HG03060 (cell line): Measurements from ENCODE around the gene ONECUT1.

Source experiments
- ATAC-seq: cut with Tn5 transposase; IDR thresholded peaks from one replicate; pipeline ENCODE4 v1.9.1; 2021; ENCODE audit warnings: low read depth, moderate number of reproducible peaks; ENCODE audit not compliant: unreplicated experiment

ONECUT1 gene

DNA sequence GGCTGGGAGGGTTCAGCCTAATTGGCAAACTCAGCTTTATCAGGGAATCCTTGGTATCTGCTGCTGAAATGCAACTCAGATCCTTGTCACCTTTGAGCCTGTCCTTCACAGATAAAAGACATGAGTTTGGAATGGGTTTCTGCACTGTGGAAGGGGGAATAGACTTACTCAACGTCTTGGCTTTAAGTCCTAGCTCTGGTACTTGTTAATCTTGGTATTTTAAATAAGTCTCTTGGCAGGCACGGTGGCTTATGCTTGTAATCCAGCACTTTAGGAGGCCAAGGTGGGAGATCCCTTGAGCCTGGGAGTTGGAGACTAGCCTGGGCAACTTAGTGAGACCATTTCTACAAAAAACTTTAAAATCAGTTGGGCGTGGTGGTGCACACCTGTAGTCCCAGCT lies 55.8 kb downstream of the ONECUT1 start:
- ATAC-seq: no peak

DNA sequence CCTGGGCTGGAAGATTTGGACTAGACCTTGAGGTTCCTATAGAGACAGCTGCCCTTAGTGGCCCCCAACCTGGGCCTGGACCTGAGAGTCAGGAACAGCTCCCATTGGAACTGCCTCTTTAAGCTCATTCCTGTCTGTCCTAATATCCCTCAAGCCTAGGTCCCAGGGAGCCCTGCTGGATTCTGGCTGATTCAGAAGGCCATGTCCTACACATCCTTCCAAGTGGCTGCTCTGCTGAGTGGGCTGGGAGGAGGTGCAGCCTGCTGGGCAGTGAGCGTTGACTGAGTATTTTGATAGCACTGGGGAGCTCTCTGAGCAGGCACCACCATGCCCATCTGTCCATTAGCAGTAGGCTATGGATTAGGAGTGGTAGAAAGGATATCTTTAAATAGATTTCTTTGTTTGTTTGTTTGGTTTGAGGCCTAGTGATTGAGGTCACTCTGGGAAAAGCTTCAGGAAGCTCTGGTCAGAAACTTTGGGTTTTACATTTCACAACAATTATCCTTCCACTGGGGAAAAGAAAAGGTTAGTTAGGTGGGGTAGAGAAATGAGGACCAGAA lies 56.4 kb downstream of the ONECUT1 start:
- no peak for ATAC-seq

GRCh38 chr15:52733088-52733487 lies 57.0 kb downstream of the ONECUT1 start:
- ATAC-seq: no peak

- ATAC-seq: no peak
Measured at GRCh38 chr15:52732551-52732950, 57.6 kb downstream of the ONECUT1 start.

GRCh38 chr15:52731732-52732470 lies 58.2 kb downstream of the ONECUT1 start:
- no peak for ATAC-seq

DNA sequence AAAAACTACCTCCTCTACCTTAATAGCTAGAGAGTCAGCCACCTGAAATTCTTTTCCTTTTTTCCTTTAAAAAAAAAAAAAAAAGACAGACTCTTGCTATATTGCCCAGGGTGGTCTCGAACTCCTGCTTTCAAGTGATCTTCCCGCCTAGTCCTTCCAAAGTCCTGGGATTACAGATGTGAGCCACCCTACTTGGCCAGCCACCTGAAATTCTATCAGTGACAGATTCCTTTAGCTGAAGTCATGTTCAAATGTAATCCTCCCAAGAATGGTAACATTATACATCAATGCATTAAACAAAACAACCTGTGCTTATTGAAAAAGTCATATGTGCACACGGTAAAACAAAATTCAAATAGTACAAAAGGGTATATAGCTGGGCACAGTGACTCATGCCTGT lies 59.1 kb downstream of the ONECUT1 start:
- ATAC-seq: no peak

DNA sequence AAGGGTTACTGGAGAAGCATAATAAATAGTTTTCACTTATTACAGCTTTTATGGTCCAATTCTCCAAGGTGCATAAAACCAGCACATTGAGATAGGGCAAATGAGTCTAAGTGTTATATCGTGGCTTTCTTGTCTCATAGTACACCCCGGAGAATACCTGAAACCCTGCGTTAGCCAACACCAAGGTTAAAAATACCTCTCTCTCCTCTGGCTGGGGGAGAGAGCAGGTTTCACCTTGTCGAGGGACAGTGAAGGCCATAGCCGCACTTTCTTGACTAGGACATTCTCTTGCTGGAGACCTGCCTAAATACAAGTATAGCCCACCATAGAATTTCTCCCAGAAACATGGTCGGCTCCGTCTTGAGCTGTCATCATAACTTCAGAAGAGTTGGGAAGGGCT lies 59.5 kb downstream of the ONECUT1 start:
- ATAC-seq: no peak

GRCh38 chr15:52730173-52730572 lies 60.0 kb downstream of the ONECUT1 start:
- ATAC-seq: no peak

GRCh38 chr15:52728899-52729298 lies 61.2 kb downstream of the ONECUT1 start:
- no peak for ATAC-seq

DNA sequence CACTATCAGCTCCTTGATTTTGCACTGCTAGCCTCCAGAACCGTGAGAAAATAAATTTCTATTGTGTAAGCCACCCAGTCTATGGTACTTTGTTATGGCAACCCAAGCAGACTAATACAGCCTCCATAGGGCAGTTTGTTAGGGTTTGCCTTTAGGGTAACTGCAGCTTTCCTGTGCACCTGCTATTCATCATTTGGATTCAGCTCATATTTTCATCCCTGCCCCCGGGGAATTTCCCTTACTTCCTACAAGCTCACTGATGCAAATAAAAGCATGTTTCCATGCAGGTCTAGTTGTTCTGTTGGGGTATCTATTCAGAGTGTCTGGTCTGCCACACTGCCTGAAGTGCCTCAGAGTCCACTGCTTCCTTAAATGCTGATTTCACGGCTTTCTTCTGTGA lies 62.3 kb downstream of the ONECUT1 start:
- no peak for ATAC-seq

DNA sequence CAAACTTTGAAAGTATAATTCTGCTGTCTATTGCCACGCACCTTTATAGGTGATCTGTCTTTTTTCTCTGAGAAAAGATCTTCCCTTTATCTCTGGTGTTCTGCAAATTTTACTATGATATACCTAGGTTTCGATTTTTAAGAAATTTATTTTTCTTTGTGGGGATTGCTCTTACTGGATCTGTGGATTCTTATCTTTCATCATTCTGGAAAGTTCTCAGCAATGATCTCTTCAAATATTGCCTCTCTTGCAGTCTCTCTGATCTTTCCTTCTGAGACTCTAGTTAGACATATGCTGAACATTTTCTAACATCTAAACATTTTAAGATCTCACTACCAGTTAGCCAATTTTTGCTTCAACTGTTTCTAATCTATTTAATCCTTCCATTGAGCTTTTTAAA lies 63.9 kb downstream of the ONECUT1 start:
- no peak for ATAC-seq

GRCh38 chr15:52718551-52718950 lies 71.6 kb downstream of the ONECUT1 start:
- ATAC-seq: no peak

- ATAC-seq: no peak
Measured at GRCh38 chr15:52717924-52718323, 72.2 kb downstream of the ONECUT1 start.

- no peak for ATAC-seq
Measured at GRCh38 chr15:52717481-52717880, 72.7 kb downstream of the ONECUT1 start.

- no peak for ATAC-seq
Measured at GRCh38 chr15:52716536-52716935, 73.6 kb downstream of the ONECUT1 start.

- ATAC-seq: no peak
Measured at GRCh38 chr15:52715411-52715810, 74.7 kb downstream of the ONECUT1 start.

GRCh38 chr15:52714968-52715367 lies 75.2 kb downstream of the ONECUT1 start:
- no peak for ATAC-seq

GRCh38 chr15:52710708-52711389 lies 79.3 kb downstream of the ONECUT1 start:
- no peak for ATAC-seq

GRCh38 chr15:52710050-52710707 lies 80.0 kb downstream of the ONECUT1 start:
- no peak for ATAC-seq

DNA sequence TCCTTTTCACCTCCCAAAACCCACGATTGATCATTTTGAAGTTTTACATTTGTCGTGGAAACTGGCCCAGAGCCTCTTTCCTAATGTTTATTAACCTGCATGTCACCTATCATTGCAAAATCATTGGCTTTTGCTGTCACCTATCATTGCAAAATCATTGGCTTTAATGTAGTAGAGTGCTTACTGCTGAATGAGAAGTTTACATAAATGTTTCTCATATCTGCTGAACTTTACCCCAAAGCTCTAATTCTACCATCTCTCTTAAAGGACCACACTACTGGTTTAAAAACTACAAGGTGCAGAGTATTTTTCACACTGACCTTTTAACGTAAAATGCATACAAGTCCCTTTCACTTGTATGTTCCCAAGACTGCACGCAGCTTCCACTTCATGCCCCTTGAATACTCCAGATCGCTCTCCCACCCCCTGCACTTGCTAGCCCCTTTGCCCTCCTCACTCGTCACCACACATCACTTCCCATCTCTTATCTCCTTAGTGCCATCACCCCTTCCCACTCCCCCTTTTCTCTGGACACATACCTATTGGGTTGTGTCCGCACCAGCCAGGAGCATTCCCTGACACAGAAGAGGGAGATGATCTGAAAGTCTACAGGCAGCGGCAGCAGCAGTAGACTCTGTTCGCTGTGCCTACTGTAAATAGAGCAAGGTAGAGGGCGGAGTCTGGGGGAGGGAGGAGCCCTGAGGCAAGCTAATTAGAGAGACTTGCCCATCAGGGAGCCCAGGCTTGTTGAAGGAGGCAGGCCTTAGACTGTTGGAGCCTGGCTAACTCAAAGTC lies 80.8 kb downstream of the ONECUT1 start:
- no peak for ATAC-seq
